Transverse colon (tissue), 4 donors: Measurements from ENCODE around the gene PIP5K1B.

Experiments
- CTCF ChIP-seq, 5 experiments: fragments of 200-600 bp in 3 of 5; fragments of 450-650 bp in 2 of 5; sonication (generic) in 3 of 5; IDR thresholded peaks; 1 replicate in 2 of 5; 2 replicates in 3 of 5; pipeline ENCODE4 v1.5.1; 2016 to 2017; ENCODE audit warnings: antibody characterized with exemption in 5 of 5, inconsistent platforms in 3 of 5, mild to moderate bottlenecking in 2 of 5, moderate library complexity in 1 of 5
- EP300 ChIP-seq: sonication (generic); formaldehyde crosslinking; IDR thresholded peaks from one replicate; pipeline ENCODE4 v1.6.1; 2017; ENCODE audit warnings: antibody characterized with exemption, low read depth
- POLR2A ChIP-seq: fragments of 450-650 bp; IDR thresholded peaks from one replicate; pipeline ENCODE4 v1.6.1; 2016; ENCODE audit warnings: antibody characterized with exemption, mild to moderate bottlenecking, moderate library complexity
- POLR2AphosphoS5 ChIP-seq, 3 donors: sonication (generic); formaldehyde crosslinking; IDR thresholded peaks; one replicate each; pipeline ENCODE4 v1.6.1; 2016; ENCODE audit warnings: antibody characterized with exemption in 3 of 3

DNA sequence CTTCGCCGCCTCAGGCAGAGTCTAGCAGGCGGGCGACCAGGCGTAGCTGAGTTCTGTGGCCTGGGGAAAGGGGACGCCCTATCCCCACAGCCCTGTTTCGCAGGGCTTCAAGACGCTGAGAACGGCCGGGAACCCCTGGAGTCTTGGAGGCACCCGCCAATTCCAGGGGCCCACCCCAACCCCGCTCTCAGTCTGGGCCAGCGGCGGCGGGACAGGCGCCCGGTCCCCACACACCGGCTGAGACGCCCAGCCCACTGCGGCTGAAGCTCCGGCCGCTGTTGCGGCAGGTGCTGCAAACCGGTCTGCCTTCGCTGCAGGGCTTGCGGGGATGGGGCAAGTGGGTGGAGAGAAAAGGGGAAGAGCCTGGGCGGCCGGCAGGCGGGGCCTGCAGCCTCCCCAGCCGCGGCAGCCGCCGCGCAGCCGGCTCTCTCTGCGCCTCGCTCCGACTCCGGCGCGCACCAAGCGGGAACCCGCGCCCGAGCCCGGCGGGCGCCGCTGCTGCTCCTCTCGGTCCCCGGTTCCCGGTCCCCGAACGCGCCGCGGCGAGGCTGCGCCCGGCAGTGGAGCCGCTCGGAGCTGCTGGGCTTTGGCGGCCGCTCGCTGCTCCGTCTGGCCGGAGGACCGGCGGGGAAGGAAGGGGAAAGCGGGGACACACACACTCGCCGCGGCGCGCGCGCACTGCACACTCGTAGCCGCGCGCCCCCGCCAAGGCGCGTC lies at the start of gene PIP5K1B:
- TF ChIP-seq CTCF (IDR thresholded peaks at IDR 0.05) (peak in 1 of 5 experiments; percentile 11), POLR2AphosphoS5 (IDR thresholded peaks at IDR 0.05) (peak; percentile 57 to 93 (median 82)), EP300 (no peak), POLR2A (peak; percentile 91)
